B cell (primary cell): Measurements from ENCODE around the gene NDUFAF2. TPM values are rescaled to one million over a fixed set of nuclear protein-coding genes. Genes with fewer than 3 reads are reported as not detected.

Experiments used
- ATAC-seq: fragments of 200-7000 bp; cut with Tn5 transposase; one replicate; pipeline ENCODE4 v1.10.0; 2021; ENCODE audit warnings: low read depth, mild to moderate bottlenecking, moderate number of reproducible peaks, moderate library complexity
- CTCF ChIA-PET: fragments of 350-600 bp; sonication (Branson Sonifier 250); formaldehyde crosslinking; loops from one replicate; lab custom pipeline; 2021; ENCODE audit warnings: antibody characterized with exemption, inconsistent platforms; lab: Charles Lee
- POLR2A ChIA-PET: fragments of 350-600 bp; sonication (Branson Sonifier 250); formaldehyde crosslinking; loops from one replicate; lab custom pipeline; 2021; ENCODE audit warnings: antibody characterized with exemption; lab: Charles Lee
- DNase-seq: peaks from one replicate; pipeline ENCODE4 v3.0.0; 2013
- H2AFZ ChIP-seq: 2 replicates; pipeline ENCODE4 v1.6.1; 2012; ENCODE audit warnings: mild to moderate bottlenecking, low read depth, low read length; ENCODE audit not compliant: insufficient read depth, poor library complexity, severe bottlenecking
- H3K27ac ChIP-seq, 2 donors: 1 replicate in 1 of 2; 2 replicates in 1 of 2; pipeline ENCODE4 v1.5.1; 2012 to 2013; ENCODE audit warnings: low read length in 2 of 2, mild to moderate bottlenecking in 2 of 2, moderate library complexity in 1 of 2
- H3K27me3 ChIP-seq, 4 experiments: fragments of 200-600 bp in 1 of 4; sonication (generic) in 1 of 4; replicated peaks in 1 of 4; 1 replicate in 2 of 4; 2 replicates in 2 of 4; pipeline versions ENCODE4 v1.6.1 to v1.7.0; 2013 to 2016; ENCODE audit warnings: low read length in 3 of 4, mild to moderate bottlenecking in 2 of 4, mixed read lengths in 1 of 4, moderate library complexity in 1 of 4; ENCODE audit not compliant: insufficient read depth in 4 of 4, control insufficient read depth in 3 of 4; ENCODE audit errors: control extremely low read depth in 1 of 4
- H3K36me3 ChIP-seq, 2 experiments: replicated peaks in 1 of 2; 1 replicate in 1 of 2; 2 replicates in 1 of 2; pipeline versions ENCODE4 v1.6.1 to v1.7.1; 2013; ENCODE audit warnings: low read length in 1 of 2; ENCODE audit not compliant: insufficient read depth in 2 of 2, control insufficient read depth in 1 of 2; ENCODE audit errors: control extremely low read depth in 1 of 2, extremely low read depth in 1 of 2
- H3K4me1 ChIP-seq, 2 donors: fragments of 200-600 bp in 1 of 2; sonication (generic) in 1 of 2; 1 replicate in 1 of 2; 2 replicates in 1 of 2; pipeline versions ENCODE4 v1.5.1 to v1.6.1; 2013 to 2017; ENCODE audit warnings: low read length in 2 of 2; ENCODE audit not compliant: control insufficient read depth in 2 of 2, insufficient read depth in 2 of 2
- H3K4me2 ChIP-seq: replicated peaks from 2 replicates; pipeline ENCODE3; 2012; ENCODE audit warnings: mild to moderate bottlenecking, low read depth, low read length; ENCODE audit not compliant: poor library complexity, severe bottlenecking
- H3K4me3 ChIP-seq, 5 experiments: fragments of 200-600 bp in 1 of 5; sonication (generic) in 1 of 5; 1 replicate in 3 of 5; 2 replicates in 2 of 5; pipeline versions ENCODE4 v1.5.1 to v1.7.0; 2011 to 2016; ENCODE audit warnings: low read length in 4 of 5, mild to moderate bottlenecking in 4 of 5, low read depth in 2 of 5, control low read depth in 1 of 5, moderate library complexity in 1 of 5; ENCODE audit not compliant: insufficient read depth in 1 of 5; ENCODE audit errors: control extremely low read depth in 1 of 5, extremely low read depth in 1 of 5
- H3K79me2 ChIP-seq: fragments of 200-600 bp; sonication (generic); one replicate; pipeline ENCODE4 v1.6.0; 2016; ENCODE audit warnings: low read length; ENCODE audit not compliant: control insufficient read depth, insufficient read depth
- H3K9ac ChIP-seq: fragments of 200-600 bp; sonication (generic); 2 replicates; pipeline ENCODE4 v1.6.1; 2017; ENCODE audit warnings: mild to moderate bottlenecking, low read length, moderate library complexity
- H3K9me3 ChIP-seq, 3 donors: one replicate each; pipeline versions ENCODE4 v1.6.1 to v1.7.1; 2013; ENCODE audit warnings: low read length in 2 of 3; ENCODE audit not compliant: control insufficient read depth in 2 of 3, insufficient read depth in 1 of 3; ENCODE audit errors: control extremely low read depth in 1 of 3
- H4K20me1 ChIP-seq: 2 replicates; pipeline ENCODE4 v1.6.0; 2012; ENCODE audit warnings: mild to moderate bottlenecking, low read length; ENCODE audit not compliant: insufficient read depth, control insufficient read depth, poor library complexity, severe bottlenecking
- H3K27ac Mint-ChIP-seq: one replicate; pipeline ENCODE4 v1.8.0; 2021; ENCODE audit warnings: mixed read lengths
- H3K27me3 Mint-ChIP-seq: one replicate; pipeline ENCODE4 v1.8.0; 2021; ENCODE audit warnings: mixed read lengths
- H3K4me1 Mint-ChIP-seq: one replicate; pipeline ENCODE4 v1.8.0; 2021; ENCODE audit warnings: mixed read lengths
- H3K4me3 Mint-ChIP-seq: one replicate; pipeline ENCODE4 v1.8.0; 2021; ENCODE audit warnings: mixed read lengths
- H3K9me3 Mint-ChIP-seq: one replicate; pipeline ENCODE4 v1.8.0; 2022; ENCODE audit warnings: mixed read lengths; ENCODE audit not compliant: insufficient read depth
- EZH2 ChIP-seq: IDR thresholded peaks from 2 replicates; pipeline ENCODE4 v1.6.1; 2012; ENCODE audit warnings: borderline replicate concordance, low read depth, mild to moderate bottlenecking, moderate library complexity, low read length; ENCODE audit not compliant: insufficient read depth, poor library complexity, severe bottlenecking
- WGBS: methylation state at CpG from one replicate; pipeline ENCODE4 v1.1.5; 2013; ENCODE audit warnings: missing lambda C conversion rate; ENCODE audit not compliant: insufficient coverage; 5-methylcytosine and 5-hydroxymethylcytosine counted together
- intact Hi-C: fragments of 100-400 bp; cut with micrococcal nuclease; formaldehyde crosslinking; loops from one replicate; pipeline ENCODE4 v1.10.0; 2022
- polyA plus RNA-seq: library from polyadenylated mRNA; depleted of rRNA; stranded (reverse); fragments of >200 nt; gene quantifications from 2 replicates; pipeline ENCODE4 v1.2.3, GENCODE V29; 2012
- total RNA-seq, 2 donors: library from RNA; stranded (reverse); fragments of 120-200 nt in 1 of 2; gene quantifications; 1 replicate in 1 of 2; 2 replicates in 1 of 2; pipeline versions ENCODE4 v1.2.3 to v1.2.4, GENCODE V29; 2013 to 2022
- TF ChIP-seq, protein P1 (sequence below): fragments of 200-600 bp; IDR thresholded peaks from one replicate; pipeline ENCODE4 v1.8.0; 2022; ENCODE audit warnings: antibody characterized with exemption, mild to moderate bottlenecking

NDUFAF2 gene
- total and polyA plus RNA-seq, 2 donors (not counting 1 experiment from before 2014, with no cell fraction given) = 6.3 to 9.7 TPM

DNA sequence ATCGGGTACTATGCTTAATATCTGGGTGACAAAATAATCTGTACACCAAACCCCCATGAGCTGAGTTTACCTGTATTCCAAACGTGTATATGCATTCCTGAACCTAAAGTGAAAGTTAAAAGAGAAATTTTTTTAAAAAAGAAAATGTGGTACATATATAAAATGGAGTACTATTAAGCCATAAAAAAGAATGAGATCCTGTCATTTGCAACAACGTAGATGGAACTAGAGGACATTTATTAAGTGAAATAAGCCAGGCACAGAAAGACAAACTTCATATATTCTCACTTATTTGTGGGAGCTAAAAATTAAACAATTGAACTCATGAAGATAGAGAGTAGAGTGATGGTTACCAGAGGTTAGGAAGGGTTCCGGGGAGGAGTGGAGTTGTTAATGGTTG, 44.8 kb downstream of the NDUFAF2 start:
- DNase-seq (no peak), ATAC-seq (no peak)
- Histone ChIP-seq H3K27me3 (no peaks in the 10 kb centered on the region), H3K79me2 (peaks cover 15% of the 10 kb centered on the region), H3K9me3 (peaks cover 0 to 42% (median 25%) of the 10 kb centered on the region in 3 donors), H3K36me3 (no peaks in the 10 kb centered on the region), H2AFZ (no peak overlapping the region), H3K4me1 (peaks cover 5 to 10% of the 10 kb centered on the region in 2 donors), H4K20me1 (no peaks in the 10 kb centered on the region), H3K27ac (no peak overlapping the region), H3K9ac (no peak overlapping the region), H3K4me3 (no peak overlapping the region), H3K4me2 (no peak overlapping the region)
- intact Hi-C loops = no loop called here
- no CpG with 5 or more reads among the region's 4 CpGs for WGBS
- ChIA-PET CTCF (no interaction called here), POLR2A (no interaction called here)
- Mint-ChIP-seq H3K27ac (no peak overlapping the region), H3K27me3 (no peaks in the 10 kb centered on the region), H3K4me1 (peaks cover 15% of the 10 kb centered on the region), H3K4me3 (no peak overlapping the region), H3K9me3 (peaks cover 27% of the 10 kb centered on the region)
- TF ChIP-seq, protein P1, sequence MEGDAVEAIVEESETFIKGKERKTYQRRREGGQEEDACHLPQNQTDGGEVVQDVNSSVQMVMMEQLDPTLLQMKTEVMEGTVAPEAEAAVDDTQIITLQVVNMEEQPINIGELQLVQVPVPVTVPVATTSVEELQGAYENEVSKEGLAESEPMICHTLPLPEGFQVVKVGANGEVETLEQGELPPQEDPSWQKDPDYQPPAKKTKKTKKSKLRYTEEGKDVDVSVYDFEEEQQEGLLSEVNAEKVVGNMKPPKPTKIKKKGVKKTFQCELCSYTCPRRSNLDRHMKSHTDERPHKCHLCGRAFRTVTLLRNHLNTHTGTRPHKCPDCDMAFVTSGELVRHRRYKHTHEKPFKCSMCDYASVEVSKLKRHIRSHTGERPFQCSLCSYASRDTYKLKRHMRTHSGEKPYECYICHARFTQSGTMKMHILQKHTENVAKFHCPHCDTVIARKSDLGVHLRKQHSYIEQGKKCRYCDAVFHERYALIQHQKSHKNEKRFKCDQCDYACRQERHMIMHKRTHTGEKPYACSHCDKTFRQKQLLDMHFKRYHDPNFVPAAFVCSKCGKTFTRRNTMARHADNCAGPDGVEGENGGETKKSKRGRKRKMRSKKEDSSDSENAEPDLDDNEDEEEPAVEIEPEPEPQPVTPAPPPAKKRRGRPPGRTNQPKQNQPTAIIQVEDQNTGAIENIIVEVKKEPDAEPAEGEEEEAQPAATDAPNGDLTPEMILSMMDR = no peak
- TF ChIP-seq EZH2 = no peak

DNA sequence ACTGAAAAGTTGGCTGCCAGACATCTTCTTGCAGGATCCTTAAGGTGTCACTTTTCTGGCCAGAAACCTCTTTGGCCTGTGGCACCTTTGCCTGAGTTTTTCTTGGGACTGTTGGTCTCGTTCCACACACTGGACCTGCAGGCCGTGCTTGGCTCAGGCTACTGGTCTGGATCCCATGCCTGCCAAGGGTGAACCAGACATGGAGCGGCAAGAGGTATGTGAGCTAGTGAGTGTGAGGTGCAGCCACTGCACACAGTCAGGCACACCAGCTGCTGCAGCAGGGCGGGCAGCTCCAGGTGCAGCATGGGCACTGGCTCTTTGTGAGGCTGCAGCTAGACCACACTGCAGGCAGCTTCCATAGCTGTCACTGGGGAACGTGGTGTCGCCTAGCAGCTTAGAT, 47.9 kb downstream of the NDUFAF2 start:
- no peak overlapping the region for H3K9ac ChIP-seq
- H3K27ac ChIP-seq = no peak overlapping the region
- no peaks in the 10 kb centered on the region for H3K36me3 ChIP-seq
- TF ChIP-seq, protein P1 = no peak
- TF ChIP-seq EZH2 = no peak
- no peak overlapping the region for H3K4me3 ChIP-seq
- H3K27me3 Mint-ChIP-seq = no peaks in the 10 kb centered on the region
- H4K20me1 ChIP-seq = no peaks in the 10 kb centered on the region
- intact Hi-C loops = no loop called here
- peaks cover 20% of the 10 kb centered on the region for H3K79me2 ChIP-seq
- H3K4me3 Mint-ChIP-seq = no peak overlapping the region
- no peak for ATAC-seq
- ChIA-PET POLR2A (no interaction called here), CTCF (no interaction called here)
- 98% methylated on average over 6 of the region's 6 CpGs for WGBS
- no peaks in the 10 kb centered on the region for H3K27me3 ChIP-seq
- H3K9me3 Mint-ChIP-seq = peaks cover 19% of the 10 kb centered on the region
- no peak overlapping the region for H3K4me2 ChIP-seq
- peaks cover 0 to 26% (median 20%) of the 10 kb centered on the region in 3 donors for H3K9me3 ChIP-seq
- H3K4me1 Mint-ChIP-seq = peaks cover 2% of the 10 kb centered on the region
- no peak overlapping the region for H2AFZ ChIP-seq
- no peak overlapping the region for H3K27ac Mint-ChIP-seq
- DNase-seq = no peak
- peaks cover under 1 to 1% of the 10 kb centered on the region in 2 donors for H3K4me1 ChIP-seq
